Measurements from ENCODE around the gene TNFSF13B.
"Not testable (repeated sequence)": the region's sequence is repeated elsewhere in the genome, so short reads cannot be mapped to it uniquely, and the experiment has no call there.

TNFSF13B gene

GRCh38 chr13:108304170-108305016, 34.9 kb downstream of the TNFSF13B start:
- H3K27ac ChIP-seq = no peak overlapping the region

GRCh38 chr13:108305655-108306054, 36.1 kb downstream of the TNFSF13B start:
- Histone ChIP-seq H3K4me3 (IDR thresholded peaks at IDR 0.05; ENCODE audit: insufficient read depth, low read depth, low read length) (no peak overlapping the region), H3K36me3 (ENCODE audit: insufficient read depth) (no peaks in the 10 kb centered on the region), H3K79me2 (ENCODE audit: insufficient read depth, low read depth) (no peaks in the 10 kb centered on the region), H2AFZ (ENCODE audit: low read depth) (no peak overlapping the region), H3K27me3 (ENCODE audit: insufficient read depth, low read depth) (no peaks in the 10 kb centered on the region), H3K27ac (no peak overlapping the region), H3K4me1 (ENCODE audit: low read depth, poor library complexity, severe bottlenecking) (no peaks in the 10 kb centered on the region), H4K20me1 (ENCODE audit: insufficient read depth) (no peaks in the 10 kb centered on the region), H3K4me2 (no peak overlapping the region), H3K9ac (no peak overlapping the region)
- no peak for TF ChIP-seq CTCF (conservative IDR thresholded peaks at IDR 0.05; ENCODE audit: low read depth, low read length)

More at GRCh38 chr13:108304170-108305016, 34.9 kb downstream of the TNFSF13B start:
- Histone ChIP-seq H3K9ac (no peak overlapping the region), H4K20me1 (ENCODE audit: insufficient read depth) (no peaks in the 10 kb centered on the region), H3K4me1 (ENCODE audit: low read depth, poor library complexity, severe bottlenecking) (no peaks in the 10 kb centered on the region), H3K4me2 (no peak overlapping the region), H3K36me3 (ENCODE audit: insufficient read depth) (no peaks in the 10 kb centered on the region), H3K79me2 (ENCODE audit: insufficient read depth, low read depth) (no peaks in the 10 kb centered on the region), H3K4me3 (IDR thresholded peaks at IDR 0.05; ENCODE audit: insufficient read depth, low read depth, low read length) (no peak overlapping the region), H3K27me3 (ENCODE audit: insufficient read depth, low read depth) (no peaks in the 10 kb centered on the region), H2AFZ (ENCODE audit: low read depth) (no peak overlapping the region)
- TF ChIP-seq CTCF (conservative IDR thresholded peaks at IDR 0.05; ENCODE audit: low read depth, low read length) = no peak

- H3K27ac ChIP-seq = no peak overlapping the region
- TF ChIP-seq CTCF (conservative IDR thresholded peaks at IDR 0.05; ENCODE audit: low read depth, low read length) = no peak
- H3K4me1 ChIP-seq (ENCODE audit: low read depth, poor library complexity, severe bottlenecking) = no peaks in the 10 kb centered on the region
- no peaks in the 10 kb centered on the region for H3K36me3 ChIP-seq (ENCODE audit: insufficient read depth)
- no peaks in the 10 kb centered on the region for H4K20me1 ChIP-seq (ENCODE audit: insufficient read depth)
- H3K4me3 ChIP-seq (IDR thresholded peaks at IDR 0.05; ENCODE audit: insufficient read depth, low read depth, low read length) = no peak overlapping the region
- H2AFZ ChIP-seq (ENCODE audit: low read depth) = no peak overlapping the region
- H3K4me2 ChIP-seq = no peak overlapping the region
- H3K9ac ChIP-seq = no peak overlapping the region
- H3K27me3 ChIP-seq (ENCODE audit: insufficient read depth, low read depth) = no peaks in the 10 kb centered on the region
- no peaks in the 10 kb centered on the region for H3K79me2 ChIP-seq (ENCODE audit: insufficient read depth, low read depth)
Measured at GRCh38 chr13:108306860-108307259, 37.3 kb downstream of the TNFSF13B start.

GRCh38 chr13:108311596-108311995, 42.1 kb downstream of the TNFSF13B start:
- H3K27me3 ChIP-seq (ENCODE audit: insufficient read depth, low read depth); H3K79me2 ChIP-seq (ENCODE audit: insufficient read depth, low read depth); H4K20me1 ChIP-seq (ENCODE audit: insufficient read depth); H3K27ac ChIP-seq; H3K4me3 ChIP-seq (IDR thresholded peaks at IDR 0.05; ENCODE audit: insufficient read depth, low read depth, low read length); H3K4me2 ChIP-seq; H2AFZ ChIP-seq (ENCODE audit: low read depth); H3K4me1 ChIP-seq (ENCODE audit: low read depth, poor library complexity, severe bottlenecking); H3K9ac ChIP-seq; H3K36me3 ChIP-seq (ENCODE audit: insufficient read depth): not testable (repeated sequence)

GRCh38 chr13:108313382-108313781, 43.9 kb downstream of the TNFSF13B start:
- TF ChIP-seq CTCF (conservative IDR thresholded peaks at IDR 0.05; ENCODE audit: low read depth, low read length) = no peak
- no peaks in the 10 kb centered on the region for H3K4me1 ChIP-seq (ENCODE audit: low read depth, poor library complexity, severe bottlenecking)
- no peak overlapping the region for H3K9ac ChIP-seq
- H4K20me1 ChIP-seq (ENCODE audit: insufficient read depth) = no peaks in the 10 kb centered on the region
- no peak overlapping the region for H2AFZ ChIP-seq (ENCODE audit: low read depth)
- H3K36me3 ChIP-seq (ENCODE audit: insufficient read depth) = no peaks in the 10 kb centered on the region
- no peaks in the 10 kb centered on the region for H3K27me3 ChIP-seq (ENCODE audit: insufficient read depth, low read depth)
- H3K27ac ChIP-seq = no peak overlapping the region
- no peak overlapping the region for H3K4me3 ChIP-seq (IDR thresholded peaks at IDR 0.05; ENCODE audit: insufficient read depth, low read depth, low read length)
- H3K79me2 ChIP-seq (ENCODE audit: insufficient read depth, low read depth) = no peaks in the 10 kb centered on the region
- no peak overlapping the region for H3K4me2 ChIP-seq
